Immature natural killer cell (primary cell): ENCODE results near the gene EMC8. TPM values are rescaled to one million over a fixed set of nuclear protein-coding genes. Genes with fewer than 3 reads are reported as not detected.

ENCODE experiments used
- DNase-seq, 3 donors: peaks; one replicate each; pipeline ENCODE4 v3.0.0; 2022; ENCODE audit warnings: mixed read lengths in 1 of 3
- H3K27ac Mint-ChIP-seq, 6 donors: one replicate each; pipeline ENCODE4 v1.8.0; 2020; ENCODE audit warnings: mixed read lengths in 6 of 6, mild to moderate bottlenecking in 5 of 6, inconsistent platforms in 4 of 6, moderate library complexity in 3 of 6
- H3K27me3 Mint-ChIP-seq, 3 donors: one replicate each; pipeline ENCODE4 v1.8.0; 2020 to 2021; ENCODE audit warnings: low read depth in 3 of 3, mild to moderate bottlenecking in 3 of 3, mixed read lengths in 3 of 3, moderate library complexity in 3 of 3, inconsistent platforms in 1 of 3
- H3K36me3 Mint-ChIP-seq, 3 donors: one replicate each; pipeline ENCODE4 v1.8.0; 2020; ENCODE audit warnings: mixed read lengths in 3 of 3, inconsistent platforms in 2 of 3, mild to moderate bottlenecking in 2 of 3
- H3K4me1 Mint-ChIP-seq, 2 donors: one replicate each; pipeline ENCODE4 v1.8.0; 2020; ENCODE audit warnings: inconsistent platforms in 2 of 2, mild to moderate bottlenecking in 2 of 2, mixed read lengths in 2 of 2, moderate library complexity in 1 of 2
- H3K4me3 Mint-ChIP-seq, 5 donors: one replicate each; pipeline ENCODE4 v1.8.0; 2020; ENCODE audit warnings: mild to moderate bottlenecking in 5 of 5, mixed read lengths in 5 of 5, inconsistent platforms in 3 of 5, moderate library complexity in 3 of 5
- H3K9me3 Mint-ChIP-seq, 6 donors: one replicate each; pipeline ENCODE4 v1.8.0; 2020; ENCODE audit warnings: mild to moderate bottlenecking in 6 of 6, mixed read lengths in 6 of 6, inconsistent platforms in 4 of 6, moderate library complexity in 3 of 6
- polyA plus RNA-seq, 3 donors: library from polyadenylated mRNA; unstranded; fragments of 300-500 nt; fragmentation: Illumina TruSeq; gene quantifications; one replicate each; pipeline ENCODE4 v1.2.3, GENCODE V29; 2021

Gene EMC8
- polyA plus RNA-seq, 3 donors from 2014 or later = 25.4 to 34.6 (median 26.1) TPM

GRCh38 chr16:85750146-85750826 lies 49.1 kb downstream of the EMC8 start:
- H3K4me3 Mint-ChIP-seq = peak overlapping the region; percentile 72 to 87 (median 82)
- no peak for DNase-seq
- peaks cover 4 to 5% of the 10 kb centered on the region in 2 donors for H3K4me1 Mint-ChIP-seq
- H3K27ac Mint-ChIP-seq = no peak overlapping the region
- no peaks in the 10 kb centered on the region for H3K9me3 Mint-ChIP-seq
- H3K27me3 Mint-ChIP-seq = peaks cover 5 to 13% (median 6%) of the 10 kb centered on the region in 3 donors
- H3K36me3 Mint-ChIP-seq = no peaks in the 10 kb centered on the region

GRCh38 chr16:85749771-85750145 lies 49.6 kb downstream of the EMC8 start:
- peaks cover 5 to 13% (median 6%) of the 10 kb centered on the region in 3 donors for H3K27me3 Mint-ChIP-seq
- H3K36me3 Mint-ChIP-seq = no peaks in the 10 kb centered on the region
- no peak for DNase-seq
- H3K27ac Mint-ChIP-seq = no peak overlapping the region
- no peaks in the 10 kb centered on the region for H3K9me3 Mint-ChIP-seq
- H3K4me3 Mint-ChIP-seq = peak overlapping the region; percentile 72 to 87 (median 82)
- H3K4me1 Mint-ChIP-seq = peaks cover 5 to 6% of the 10 kb centered on the region in 2 donors

GRCh38 chr16:85746460-85747215 lies 52.7 kb downstream of the EMC8 start:
- no peak for DNase-seq
- Mint-ChIP-seq H3K36me3 (no peaks in the 10 kb centered on the region), H3K27ac (no peak overlapping the region), H3K27me3 (peaks cover 2 to 10% (median 6%) of the 10 kb centered on the region in 3 donors), H3K4me1 (peaks cover 9 to 11% of the 10 kb centered on the region in 2 donors), H3K9me3 (no peaks in the 10 kb centered on the region), H3K4me3 (no peak overlapping the region)

- Mint-ChIP-seq H3K4me1 (peaks cover 18% of the 10 kb centered on the region in 2 donors), H3K27me3 (peaks cover 2 to 14% (median 3%) of the 10 kb centered on the region in 3 donors), H3K9me3 (no peaks in the 10 kb centered on the region), H3K27ac (no peak overlapping the region), H3K36me3 (no peaks in the 10 kb centered on the region), H3K4me3 (no peak overlapping the region)
- DNase-seq = no peak
Observed at GRCh38 chr16:85738923-85739715, 60.2 kb downstream of the EMC8 start.

GRCh38 chr16:85736921-85737320 lies 62.4 kb downstream of the EMC8 start:
- no peaks in the 10 kb centered on the region for H3K36me3 Mint-ChIP-seq
- H3K27me3 Mint-ChIP-seq = peaks cover 2 to 14% (median 3%) of the 10 kb centered on the region in 3 donors
- H3K27ac Mint-ChIP-seq = no peak overlapping the region
- H3K9me3 Mint-ChIP-seq = no peaks in the 10 kb centered on the region
- H3K4me1 Mint-ChIP-seq = peaks cover 17 to 19% of the 10 kb centered on the region in 2 donors
- H3K4me3 Mint-ChIP-seq = no peak overlapping the region
- DNase-seq = no peak

- Mint-ChIP-seq H3K27me3 (peaks cover 2 to 14% (median 3%) of the 10 kb centered on the region in 3 donors), H3K36me3 (no peaks in the 10 kb centered on the region), H3K4me1 (peaks cover 17 to 19% of the 10 kb centered on the region in 2 donors), H3K4me3 (peak overlapping the region; percentile 66 to 79 (median 75)), H3K9me3 (no peaks in the 10 kb centered on the region), H3K27ac (peak overlapping the region in 4 of 6 donors; percentile 9 to 51 (median 26))
- no peak for DNase-seq
Observed at GRCh38 chr16:85735946-85736345, 63.4 kb downstream of the EMC8 start.

- Mint-ChIP-seq H3K27ac (peak overlapping the region in 5 of 6 donors; percentile 9 to 73 (median 51)), H3K36me3 (no peaks in the 10 kb centered on the region), H3K4me3 (peak overlapping the region; percentile 66 to 79 (median 75)), H3K4me1 (peaks cover 17 to 19% of the 10 kb centered on the region in 2 donors), H3K9me3 (no peaks in the 10 kb centered on the region), H3K27me3 (peaks cover 2 to 14% (median 3%) of the 10 kb centered on the region in 3 donors)
- DNase-seq = peak; percentile 74 to 78 (median 75)
Observed at GRCh38 chr16:85735225-85735635, 64.1 kb downstream of the EMC8 start.

GRCh38 chr16:85734311-85735017 lies 64.9 kb downstream of the EMC8 start:
- no peak for DNase-seq
- H3K27me3 Mint-ChIP-seq = peaks cover 3 to 13% (median 3%) of the 10 kb centered on the region in 3 donors
- H3K4me1 Mint-ChIP-seq = peaks cover 17 to 19% of the 10 kb centered on the region in 2 donors
- peak overlapping the region; percentile 66 to 79 (median 75) for H3K4me3 Mint-ChIP-seq
- H3K27ac Mint-ChIP-seq = peak overlapping the region in 2 of 6 donors; percentile 68 to 73
- no peaks in the 10 kb centered on the region for H3K36me3 Mint-ChIP-seq
- no peaks in the 10 kb centered on the region for H3K9me3 Mint-ChIP-seq

- DNase-seq = no peak
- Mint-ChIP-seq H3K36me3 (no peaks in the 10 kb centered on the region), H3K4me1 (peaks cover 17 to 19% of the 10 kb centered on the region in 2 donors), H3K27ac (no peak overlapping the region), H3K9me3 (no peaks in the 10 kb centered on the region), H3K27me3 (peaks cover 3 to 13% (median 4%) of the 10 kb centered on the region in 3 donors), H3K4me3 (no peak overlapping the region)
Observed at GRCh38 chr16:85733839-85734170, 65.5 kb downstream of the EMC8 start.

- Mint-ChIP-seq H3K27me3 (peaks cover 3 to 11% (median 4%) of the 10 kb centered on the region in 3 donors), H3K27ac (peak overlapping the region in 2 of 6 donors; percentile 36 to 61), H3K4me3 (no peak overlapping the region), H3K36me3 (no peaks in the 10 kb centered on the region), H3K4me1 (peaks cover 17 to 19% of the 10 kb centered on the region in 2 donors), H3K9me3 (no peaks in the 10 kb centered on the region)
- no peak for DNase-seq
Observed at GRCh38 chr16:85733155-85733838, 66.0 kb downstream of the EMC8 start.

- no peak for DNase-seq
- Mint-ChIP-seq H3K36me3 (peaks cover 0 to under 1% (median under 1%) of the 10 kb centered on the region in 3 donors), H3K27ac (no peak overlapping the region), H3K9me3 (no peaks in the 10 kb centered on the region), H3K4me1 (peaks cover 15 to 17% of the 10 kb centered on the region in 2 donors), H3K27me3 (peaks cover 0 to 9% (median 7%) of the 10 kb centered on the region in 3 donors), H3K4me3 (no peak overlapping the region)
Observed at GRCh38 chr16:85731179-85731578, 68.2 kb downstream of the EMC8 start.

GRCh38 chr16:85730186-85730465 lies 69.2 kb downstream of the EMC8 start:
- Mint-ChIP-seq H3K9me3 (no peaks in the 10 kb centered on the region), H3K4me3 (no peak overlapping the region), H3K27me3 (peaks cover 0 to 5% (median 3%) of the 10 kb centered on the region in 3 donors), H3K36me3 (peaks cover 0 to 6% (median 5%) of the 10 kb centered on the region in 3 donors), H3K4me1 (peaks cover 4 to 7% of the 10 kb centered on the region in 2 donors), H3K27ac (no peak overlapping the region)
- no peak for DNase-seq
